ENCODE results near the gene RTN4R. TPM values are rescaled to one million over a fixed set of nuclear protein-coding genes. Genes with fewer than 3 reads are reported as not detected.

Gene RTN4R
- total and polyA plus RNA-seq, 2 experiments from 2014 or later, result 10.6 to 38.4 TPM

GRCh38 chr22:20225693-20225966, 42.5 kb downstream of the RTN4R start:
- Histone ChIP-seq H3K79me2 (replicated peaks; ENCODE audit: insufficient read depth) (no peaks in the 10 kb centered on the region), H3F3A (replicated peaks; ENCODE audit: low read depth) (peaks cover 13% of the 10 kb centered on the region; the same call in 1 of the 2 replicates), H2AFZ (no peak overlapping the region), H3K27me3 (ENCODE audit: insufficient read depth) (no peaks in the 10 kb centered on the region), H3K4me1 (ENCODE audit: insufficient read depth) (no peaks in the 10 kb centered on the region), H4K20me1 (replicated peaks; ENCODE audit: insufficient read depth) (no peaks in the 10 kb centered on the region), H3K36me3 (ENCODE audit: insufficient read depth) (no peaks in the 10 kb centered on the region), H3K9me2 (ENCODE audit: insufficient read depth) (no peaks in the 10 kb centered on the region), H3K27ac (ENCODE audit: low read depth) (no peak overlapping the region), H3K4me2 (no peak overlapping the region), H3K4me3 (no peak overlapping the region)
- Mint-ChIP-seq H3K9me3 (peaks cover 11% of the 10 kb centered on the region), H3K4me1 (peaks cover 2% of the 10 kb centered on the region), H3K4me3 (no peak overlapping the region), H3K27me3 (ENCODE audit: insufficient read depth, low read depth, poor library complexity) (peaks cover 12% of the 10 kb centered on the region), H3K36me3 (ENCODE audit: low read depth) (no peaks in the 10 kb centered on the region; the same call in 2 of the 3 replicates), H3K27ac (no peak overlapping the region)
- no peak for TF ChIP-seq NANOG (IDR thresholded peaks at IDR 0.05; ENCODE audit: borderline replicate concordance)
- no peak for TF ChIP-seq REST (IDR thresholded peaks at IDR 0.05; ENCODE audit: unreplicated experiment)
- no peak for TF ChIP-seq ETS1 (IDR thresholded peaks at IDR 0.05)
- TF ChIP-seq ZNF462 (CRISPR knock-in tag; IDR thresholded peaks at IDR 0.05), result no peak
- TF ChIP-seq STAT1 (IDR thresholded peaks at IDR 0.05; ENCODE audit: unreplicated experiment), result no peak
- no peak for TF ChIP-seq EZH2phosphoT487 (IDR thresholded peaks at IDR 0.05; ENCODE audit: unreplicated experiment)
- DNase-seq (ENCODE audit: low spot score), result no peak
- no peak for ATAC-seq
